ENCODE results near the gene PRKAR1B.
A peak's percentile ranks its signal among the peaks of the same experiment; 100 is the strongest.

GRCh38 chr7:537911-538634, 189.0 kb downstream of the PRKAR1B start:
- TF ChIP-seq POLR2A (IDR thresholded peaks at IDR 0.05; ENCODE audit: borderline replicate concordance, extremely low read depth, insufficient read depth, insufficient read length) (no peak), CTCF (IDR thresholded peaks at IDR 0.05 in 2 of 3, conservative IDR thresholded peaks at IDR 0.05 in 1 of 3; ENCODE audit: borderline replicate concordance in 1 of 3, insufficient read depth in 1 of 3, low read depth in 2 of 3, low read length in 2 of 3) (no peak), EZH2phosphoT487 (IDR thresholded peaks at IDR 0.05; ENCODE audit: borderline replicate concordance) (no peak), FOSL1 (IDR thresholded peaks at IDR 0.05; ENCODE audit: low read depth) (no peak), JUND (IDR thresholded peaks at IDR 0.05) (no peak), EGR1 (IDR thresholded peaks at IDR 0.05; ENCODE audit: low read depth) (no peak), ZNF274 (IDR thresholded peaks at IDR 0.05; ENCODE audit: low read depth, low read length) (no peak), EZH2 (IDR thresholded peaks at IDR 0.05) (no peak), POLR2AphosphoS5 (IDR thresholded peaks at IDR 0.05; ENCODE audit: low read depth, low read length) (peak; percentile 66), SRF (IDR thresholded peaks at IDR 0.05; ENCODE audit: low read depth) (no peak), SP1 (IDR thresholded peaks at IDR 0.05; ENCODE audit: low read depth) (no peak), RAD21 (IDR thresholded peaks at IDR 0.05; ENCODE audit: low read depth) (no peak)

Measured in HCT116 (cell line).